ENCODE results near the gene CASR. TPM values are rescaled to one million over a fixed set of nuclear protein-coding genes. Genes with fewer than 3 reads are reported as not detected.

Gene CASR
- total RNA-seq, 1 experiment from 2014 or later: 0.02 TPM

DNA sequence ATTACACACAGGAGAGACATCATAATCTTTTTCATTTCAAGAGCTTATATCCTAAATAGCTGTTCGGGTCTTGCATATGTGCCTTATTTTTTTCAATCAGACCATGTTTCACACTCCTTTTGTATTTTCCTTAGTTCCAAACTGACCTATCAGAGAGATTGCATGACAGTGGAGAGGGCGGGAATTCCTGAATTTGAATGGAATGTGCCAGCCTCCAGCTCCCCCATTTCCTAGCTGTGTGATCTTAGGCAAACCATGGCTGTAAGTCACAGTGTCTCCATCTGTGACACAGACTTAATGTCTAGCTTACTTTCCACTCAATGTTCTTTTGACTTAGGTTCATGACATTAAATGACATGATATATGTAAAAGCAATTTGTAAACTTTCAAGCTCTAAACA, 79.6 kb downstream of the CASR start:
- WGBS (ENCODE audit: extremely low coverage, insufficient read length, low lambda C conversion rate): no CpG with 5 or more reads among the region's 2 CpGs
- H3K4me1 Mint-ChIP-seq: peaks cover 7 to 12% of the 10 kb centered on the region in 2 experiments

More for the DNA sequence above, 79.6 kb downstream of the CASR start:
- Histone ChIP-seq H4K5ac (ENCODE audit: insufficient read length, low read depth, low read length) (no peak overlapping the region), H3K23ac (ENCODE audit: insufficient read length, low read depth, low read length) (no peak overlapping the region), H3K9ac (ENCODE audit: extremely low read depth, insufficient read length, low read length) (no peak overlapping the region), H4K8ac (replicated peaks; ENCODE audit: insufficient read length, low read depth, low read length) (no peak overlapping the region), H3K18ac (ENCODE audit: insufficient read length, low read depth, low read length) (no peak overlapping the region), H2BK12ac (ENCODE audit: insufficient read length, low read depth, low read length) (no peak overlapping the region), H3K79me2 (ENCODE audit: insufficient read depth, low read length) (no peaks in the 10 kb centered on the region), H2BK20ac (ENCODE audit: low read depth, low read length, poor library complexity, severe bottlenecking) (no peak overlapping the region), H3K56ac (ENCODE audit: insufficient read length, low read depth, low read length) (no peak overlapping the region), H2AFZ (ENCODE audit: low read length) (no peak overlapping the region), H2BK15ac (ENCODE audit: low read depth, low read length) (no peak overlapping the region), H2BK5ac (ENCODE audit: insufficient read length, low read length) (no peak overlapping the region), H3K79me1 (ENCODE audit: insufficient read depth, low read depth, low read length, poor library complexity, severe bottlenecking) (no peaks in the 10 kb centered on the region), H4K91ac (ENCODE audit: insufficient read length, low read depth, low read length) (no peak overlapping the region), H3K23me2 (ENCODE audit: insufficient read length, low read depth, low read length, poor library complexity, severe bottlenecking) (peaks cover 2% of the 10 kb centered on the region), H3K14ac (ENCODE audit: insufficient read depth, low read length) (no peak overlapping the region), H2AK5ac (ENCODE audit: insufficient read length, low read length) (no peak overlapping the region), H3K4me2 (ENCODE audit: insufficient read depth, insufficient read length, low read length) (no peak overlapping the region), H4K20me1 (ENCODE audit: control insufficient read depth, insufficient read depth, insufficient read length) (no peaks in the 10 kb centered on the region), H3K4ac (ENCODE audit: low read depth, low read length) (no peak overlapping the region), H3T11ph (ENCODE audit: low read length) (no peak overlapping the region), H3K27me3 (ENCODE audit: insufficient read depth, low read length) (no peaks in the 10 kb centered on the region), H2BK120ac (ENCODE audit: low read depth, low read length, poor library complexity, severe bottlenecking) (no peak overlapping the region), H3K4me1 (ENCODE audit: insufficient read depth, low read length) (no peaks in the 10 kb centered on the region), H3K9me3 (ENCODE audit: control insufficient read depth, low read depth, low read length) (no peaks in the 10 kb centered on the region), H3K27ac (ENCODE audit: insufficient read length, low read depth, low read length) (no peak overlapping the region)
- Mint-ChIP-seq H3K36me3 (ENCODE audit: insufficient read depth in 1 of 3, low read depth in 3 of 3) (no peaks in the 10 kb centered on the region), H3K27me3 (ENCODE audit: low read depth) (no peaks in the 10 kb centered on the region), H3K4me3 (no peak overlapping the region), H3K27ac (no peak overlapping the region), H3K9me3 (no peaks in the 10 kb centered on the region)
- TF ChIP-seq, protein P1, sequence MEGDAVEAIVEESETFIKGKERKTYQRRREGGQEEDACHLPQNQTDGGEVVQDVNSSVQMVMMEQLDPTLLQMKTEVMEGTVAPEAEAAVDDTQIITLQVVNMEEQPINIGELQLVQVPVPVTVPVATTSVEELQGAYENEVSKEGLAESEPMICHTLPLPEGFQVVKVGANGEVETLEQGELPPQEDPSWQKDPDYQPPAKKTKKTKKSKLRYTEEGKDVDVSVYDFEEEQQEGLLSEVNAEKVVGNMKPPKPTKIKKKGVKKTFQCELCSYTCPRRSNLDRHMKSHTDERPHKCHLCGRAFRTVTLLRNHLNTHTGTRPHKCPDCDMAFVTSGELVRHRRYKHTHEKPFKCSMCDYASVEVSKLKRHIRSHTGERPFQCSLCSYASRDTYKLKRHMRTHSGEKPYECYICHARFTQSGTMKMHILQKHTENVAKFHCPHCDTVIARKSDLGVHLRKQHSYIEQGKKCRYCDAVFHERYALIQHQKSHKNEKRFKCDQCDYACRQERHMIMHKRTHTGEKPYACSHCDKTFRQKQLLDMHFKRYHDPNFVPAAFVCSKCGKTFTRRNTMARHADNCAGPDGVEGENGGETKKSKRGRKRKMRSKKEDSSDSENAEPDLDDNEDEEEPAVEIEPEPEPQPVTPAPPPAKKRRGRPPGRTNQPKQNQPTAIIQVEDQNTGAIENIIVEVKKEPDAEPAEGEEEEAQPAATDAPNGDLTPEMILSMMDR (conservative IDR thresholded peaks at IDR 0.05): no peak
- DNase-seq: no peak
